HUES6 (cell line): Measurements from ENCODE around the gene PIGX.
"Not testable (repeated sequence)": the region's sequence is repeated elsewhere in the genome, so short reads cannot be mapped to it uniquely, and the experiment has no call there.

Source experiments
- H3K27ac ChIP-seq: 2 replicates; pipeline ENCODE4 v1.7.0; 2013; ENCODE audit warnings: low read depth, mild to moderate bottlenecking, low read length, inconsistent platforms
- H3K27me3 ChIP-seq: 2 replicates; pipeline ENCODE4 v1.6.1; 2013; ENCODE audit warnings: low read length; ENCODE audit not compliant: control insufficient read depth, insufficient read depth
- H3K36me3 ChIP-seq: 2 replicates; pipeline ENCODE4 v1.6.1; 2013; ENCODE audit warnings: low read length; ENCODE audit not compliant: control insufficient read depth, insufficient read depth
- H3K4me1 ChIP-seq: 2 replicates; pipeline ENCODE4 v1.6.1; 2013; ENCODE audit warnings: low read length; ENCODE audit not compliant: control insufficient read depth, insufficient read depth
- H3K4me3 ChIP-seq: 2 replicates; pipeline ENCODE4 v1.5.1; 2013; ENCODE audit warnings: low read depth, low read length
- H3K9ac ChIP-seq: one replicate; pipeline ENCODE4 v1.6.1; 2013; ENCODE audit warnings: mild to moderate bottlenecking, low read length
- H3K9me3 ChIP-seq: 2 replicates; pipeline ENCODE4 v1.6.1; 2013; ENCODE audit warnings: low read depth, low read length; ENCODE audit not compliant: control insufficient read depth, insufficient read depth

PIGX gene

DNA sequence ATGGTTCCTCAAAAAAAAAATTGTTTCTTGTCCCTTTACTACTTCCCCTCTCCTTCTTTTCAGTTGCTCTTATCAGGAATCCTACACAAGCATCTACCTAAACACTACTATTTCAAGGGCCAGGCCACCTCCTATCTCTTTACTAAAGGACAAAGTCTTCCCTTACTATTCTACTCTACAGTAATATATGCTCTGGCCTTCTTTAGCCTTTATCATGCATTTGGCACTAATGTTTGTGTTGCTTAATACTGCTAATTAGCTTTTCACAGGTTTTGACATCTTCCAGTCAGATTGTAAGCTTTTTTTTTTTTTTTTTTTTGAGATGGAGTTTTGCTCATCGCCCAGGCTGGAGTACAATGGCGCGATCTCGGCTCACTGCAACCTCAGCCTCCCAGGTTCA, 5.4 kb upstream of the PIGX start:
- H3K27me3 ChIP-seq = no peaks in the 10 kb centered on the region
- no peak overlapping the region for H3K9ac ChIP-seq
- H3K36me3 ChIP-seq = no peaks in the 10 kb centered on the region
- no peaks in the 10 kb centered on the region for H3K4me1 ChIP-seq
- no peak overlapping the region for H3K27ac ChIP-seq
- H3K4me3 ChIP-seq = no peak overlapping the region
- no peaks in the 10 kb centered on the region for H3K9me3 ChIP-seq

DNA sequence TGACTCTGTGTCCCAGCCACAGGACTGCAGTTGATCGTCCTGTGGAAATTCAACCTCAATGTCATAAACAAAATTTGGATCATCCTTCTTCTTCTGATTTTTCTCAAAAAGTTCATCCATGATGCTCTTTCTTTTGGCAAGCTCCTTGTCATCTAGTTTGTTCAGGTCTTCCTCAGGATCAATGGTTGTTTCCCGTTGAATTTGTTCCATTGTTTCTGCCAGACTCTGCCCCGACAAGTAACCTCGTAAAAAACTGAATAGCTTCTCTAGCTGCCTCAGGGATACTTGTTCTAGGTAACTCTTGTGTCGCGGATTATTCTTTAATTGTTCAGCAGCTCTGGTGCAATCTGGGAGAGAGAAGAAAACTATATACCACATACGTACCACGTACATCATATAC, 4.6 kb upstream of the PIGX start:
- H3K27ac ChIP-seq = no peak overlapping the region
- H3K4me3 ChIP-seq = no peak overlapping the region
- H3K9me3 ChIP-seq = no peaks in the 10 kb centered on the region
- H3K27me3 ChIP-seq = no peaks in the 10 kb centered on the region
- H3K9ac ChIP-seq = no peak overlapping the region
- no peaks in the 10 kb centered on the region for H3K36me3 ChIP-seq
- H3K4me1 ChIP-seq = no peaks in the 10 kb centered on the region

DNA sequence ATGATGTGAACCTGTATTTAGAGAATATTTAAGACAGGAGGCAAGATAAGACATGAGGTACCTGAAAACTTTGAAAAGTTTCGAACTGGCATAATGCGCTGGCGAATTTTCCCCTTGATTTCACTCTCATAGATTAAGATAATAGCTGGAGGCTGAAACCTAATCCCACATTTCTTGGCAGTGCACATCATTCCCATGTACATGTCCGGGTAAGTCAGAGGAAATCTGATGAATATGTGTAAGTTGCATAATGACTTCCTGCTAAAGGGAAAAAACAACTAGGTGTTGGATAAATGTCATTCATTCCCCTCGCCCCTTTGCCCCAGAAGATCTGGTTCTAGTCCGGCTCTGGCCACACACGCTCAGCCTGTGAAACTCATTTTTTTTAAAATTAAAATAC, 3.7 kb upstream of the PIGX start:
- H3K9me3 ChIP-seq = no peaks in the 10 kb centered on the region
- H3K9ac ChIP-seq = no peak overlapping the region
- no peak overlapping the region for H3K27ac ChIP-seq
- no peaks in the 10 kb centered on the region for H3K4me1 ChIP-seq
- no peaks in the 10 kb centered on the region for H3K27me3 ChIP-seq
- no peak overlapping the region for H3K4me3 ChIP-seq
- H3K36me3 ChIP-seq = no peaks in the 10 kb centered on the region

DNA sequence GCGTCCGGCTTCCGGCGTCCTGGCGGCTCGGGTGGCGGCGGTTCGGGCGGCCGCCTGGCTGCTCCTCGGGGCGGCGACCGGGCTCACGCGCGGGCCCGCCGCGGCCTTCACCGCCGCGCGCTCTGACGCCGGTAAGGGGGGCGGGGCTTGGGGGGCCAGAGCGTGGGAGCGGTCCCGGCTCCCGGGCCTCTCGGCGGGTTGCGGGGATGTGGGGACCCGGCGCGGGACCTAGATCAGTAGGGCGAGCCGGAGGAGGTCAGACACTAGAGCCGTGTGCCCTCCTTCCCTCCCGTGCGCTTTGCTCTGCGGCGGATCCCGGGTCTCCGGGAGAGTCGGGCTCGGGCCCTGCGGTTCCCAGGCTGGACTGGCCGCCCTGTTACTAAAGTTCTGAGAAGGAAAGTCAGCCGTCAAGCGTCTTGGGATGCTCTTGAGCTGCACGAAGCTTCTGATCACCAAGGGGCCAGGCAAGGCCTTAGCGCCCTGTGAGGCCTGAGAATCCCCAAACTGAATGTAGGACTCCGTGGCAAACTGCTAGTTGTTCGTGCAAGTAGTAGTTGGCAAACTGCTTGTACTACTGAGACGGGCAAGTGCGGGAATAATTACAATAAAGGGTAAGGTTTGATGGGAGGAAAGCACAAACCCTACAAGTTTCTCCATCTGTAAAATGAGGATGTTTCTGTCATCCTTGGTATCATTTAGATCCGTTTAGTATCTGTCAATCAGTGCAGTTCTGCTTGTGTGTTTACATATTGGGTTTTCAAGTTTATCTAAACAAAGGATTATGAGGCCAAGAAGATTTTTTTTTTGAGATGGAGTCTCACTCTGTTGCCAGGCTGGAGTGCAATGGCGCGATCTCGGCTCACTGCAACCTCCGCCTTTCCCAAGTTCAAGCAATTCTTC, 587 bp downstream of the PIGX start:
- H3K27me3 ChIP-seq = no peaks in the 10 kb centered on the region
- no peaks in the 10 kb centered on the region for H3K4me1 ChIP-seq
- H3K36me3 ChIP-seq = 0 out of 2 replicates have a peak, but pooled peaks cover 4% of the 10 kb centered on the region
- peak overlapping the region; percentile 63 for H3K9ac ChIP-seq
- no peaks in the 10 kb centered on the region for H3K9me3 ChIP-seq
- H3K4me3 ChIP-seq = peak overlapping the region; percentile 72
- no peak overlapping the region for H3K27ac ChIP-seq

DNA sequence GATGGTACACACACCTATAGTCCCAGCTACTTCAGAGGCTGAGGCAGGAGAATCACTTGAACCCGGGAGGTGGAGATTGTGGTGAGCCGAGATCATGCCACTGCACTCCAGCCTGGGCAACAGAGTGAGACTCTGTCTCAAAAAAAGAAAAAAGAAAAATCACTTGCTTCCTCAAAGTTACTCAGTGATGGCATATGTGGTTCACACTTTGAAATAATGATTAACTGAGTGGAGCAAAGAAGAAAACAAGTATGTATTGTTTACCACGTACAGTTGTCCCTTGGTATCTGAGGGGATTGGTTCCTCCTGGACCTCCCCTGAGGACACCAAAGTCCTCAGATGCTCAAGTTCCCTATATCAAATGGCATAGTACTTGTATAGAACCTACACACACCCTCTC, 5.0 kb downstream of the PIGX start:
- peaks cover 11% of the 10 kb centered on the region for H3K36me3 ChIP-seq
- H3K27ac ChIP-seq, H3K4me1 ChIP-seq, H3K9ac ChIP-seq, H3K4me3 ChIP-seq, H3K27me3 ChIP-seq, H3K9me3 ChIP-seq: not testable (repeated sequence)

DNA sequence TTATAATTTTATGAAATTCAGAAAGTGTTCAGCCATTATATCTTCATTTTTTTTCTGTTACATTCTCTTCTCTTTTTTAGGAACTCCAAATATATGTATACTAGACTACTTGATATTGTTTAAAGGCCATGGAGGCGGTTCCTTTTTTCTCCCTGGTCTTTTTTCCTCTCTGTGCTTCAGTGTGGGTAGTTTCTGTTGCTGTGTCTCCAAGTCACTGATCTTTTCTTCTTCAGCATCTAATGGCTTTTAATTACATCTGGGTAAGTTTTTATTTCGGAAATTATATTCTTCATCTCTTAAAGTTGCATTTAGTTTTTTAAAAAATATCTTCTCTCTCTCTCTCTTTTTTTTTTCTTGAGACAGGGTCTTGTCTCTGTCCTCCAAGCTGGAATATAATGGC, 8.9 kb downstream of the PIGX start:
- no peak overlapping the region for H3K27ac ChIP-seq
- no peak overlapping the region for H3K9ac ChIP-seq
- no peak overlapping the region for H3K4me3 ChIP-seq
- no peaks in the 10 kb centered on the region for H3K9me3 ChIP-seq
- H3K4me1 ChIP-seq = no peaks in the 10 kb centered on the region
- H3K27me3 ChIP-seq = no peaks in the 10 kb centered on the region
- peaks cover 22% of the 10 kb centered on the region for H3K36me3 ChIP-seq

DNA sequence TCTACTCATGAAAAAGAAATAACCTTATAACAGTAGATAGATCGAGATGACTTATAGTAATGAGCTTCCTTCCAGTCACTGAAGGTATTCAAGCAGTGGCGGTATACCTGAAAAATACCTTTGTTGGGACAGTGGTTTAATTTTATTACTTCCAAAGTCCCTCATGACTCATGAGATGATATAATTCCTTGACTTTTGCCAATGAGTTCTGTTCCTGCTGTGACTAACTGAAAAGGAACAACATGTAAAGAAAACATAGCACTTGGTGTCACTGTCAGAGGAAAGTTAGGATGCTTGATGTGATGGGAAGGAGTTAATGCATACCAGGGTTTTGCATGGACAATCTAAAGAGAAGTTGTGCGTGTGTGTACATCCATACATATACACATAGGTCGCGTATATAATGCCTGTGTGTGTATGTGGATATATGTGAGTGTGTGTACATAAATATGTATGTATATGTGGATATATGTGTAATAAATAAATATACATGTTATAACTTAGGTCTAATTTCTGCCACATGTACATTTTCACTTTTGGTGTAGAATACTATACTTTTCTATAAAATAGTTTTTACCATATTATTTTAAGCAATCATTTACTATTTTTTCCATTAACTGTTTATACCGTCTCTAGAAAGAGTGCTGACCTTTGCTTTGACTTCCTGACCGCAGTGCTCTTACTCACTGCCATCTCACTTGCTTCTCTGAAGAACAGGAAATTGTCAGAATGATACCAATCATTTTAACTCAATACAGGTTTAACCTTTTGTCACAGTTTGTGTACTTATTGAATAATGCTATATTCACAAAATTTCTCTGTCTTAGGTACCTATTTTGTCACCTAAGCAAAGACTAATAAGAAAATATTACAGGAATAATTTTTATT, 14.9 kb downstream of the PIGX start:
- no peak overlapping the region for H3K27ac ChIP-seq
- H3K36me3 ChIP-seq = peaks cover 26% of the 10 kb centered on the region
- H3K9me3 ChIP-seq = no peaks in the 10 kb centered on the region
- no peak overlapping the region for H3K4me3 ChIP-seq
- H3K9ac ChIP-seq = no peak overlapping the region
- H3K4me1 ChIP-seq = no peaks in the 10 kb centered on the region
- H3K27me3 ChIP-seq = no peaks in the 10 kb centered on the region

DNA sequence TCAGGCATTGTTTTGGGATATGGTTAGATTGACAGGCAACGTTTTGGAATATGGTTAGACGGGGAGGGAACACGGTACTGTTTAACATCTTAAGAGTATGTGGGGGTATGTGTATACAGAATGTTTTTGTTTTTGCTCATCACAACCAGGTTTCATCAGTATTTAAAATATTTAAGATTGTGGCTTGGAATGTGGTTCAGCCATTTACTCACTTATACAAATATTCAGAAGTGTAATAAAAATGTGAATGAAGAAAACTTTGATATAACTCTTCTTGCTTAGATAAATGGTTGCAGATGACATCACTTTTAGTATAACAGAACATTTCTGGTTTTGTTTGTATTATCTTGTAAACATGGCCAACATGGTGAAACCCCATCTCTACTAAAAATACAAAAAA, 23.6 kb downstream of the PIGX start:
- H3K27ac ChIP-seq = no peak overlapping the region
- H3K27me3 ChIP-seq = no peaks in the 10 kb centered on the region
- no peak overlapping the region for H3K9ac ChIP-seq
- peaks cover 5% of the 10 kb centered on the region; the same call in 1 of the 2 replicates for H3K36me3 ChIP-seq
- H3K9me3 ChIP-seq = no peaks in the 10 kb centered on the region
- H3K4me3 ChIP-seq = no peak overlapping the region
- H3K4me1 ChIP-seq = no peaks in the 10 kb centered on the region

DNA sequence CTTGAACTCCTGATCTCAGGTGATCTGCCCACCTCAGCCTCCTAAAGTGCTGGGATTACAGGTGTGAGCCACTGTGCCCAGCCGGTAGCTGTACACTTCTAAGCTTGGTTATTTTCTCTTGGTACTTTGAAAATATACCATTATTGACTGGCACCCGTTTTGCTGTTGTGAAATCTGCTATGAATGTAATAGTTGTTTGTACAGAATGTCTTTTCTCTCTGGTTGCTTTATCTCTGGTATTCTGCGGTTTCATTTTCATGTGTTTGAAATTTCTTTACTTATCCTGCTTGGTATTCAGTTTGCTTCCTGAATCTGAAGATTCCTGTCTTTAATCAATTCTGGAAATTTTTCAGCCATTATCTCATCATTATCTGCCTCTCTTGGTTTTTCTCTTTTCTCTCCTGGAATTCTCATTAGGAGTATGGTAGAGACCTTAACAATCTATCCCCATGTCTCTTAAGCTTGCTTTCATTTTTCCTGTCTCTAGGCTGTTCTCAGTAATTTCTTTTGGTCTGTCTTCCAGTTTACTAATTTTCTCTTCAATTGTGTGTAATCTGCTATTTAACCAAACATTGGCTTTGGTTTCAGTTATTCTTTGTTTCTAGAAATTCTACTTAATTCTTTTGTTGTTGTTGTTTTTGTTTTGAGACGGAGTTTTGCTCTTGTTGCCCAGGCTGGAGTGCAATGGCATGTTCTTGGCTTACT, 24.6 kb downstream of the PIGX start:
- Histone ChIP-seq H3K27me3 (no peaks in the 10 kb centered on the region), H3K27ac (no peak overlapping the region), H3K36me3 (0 out of 2 replicates have a peak, but pooled peaks cover 2% of the 10 kb centered on the region), H3K9ac (no peak overlapping the region), H3K4me1 (peaks cover 4% of the 10 kb centered on the region; the same call in 1 of the 2 replicates), H3K4me3 (no peak overlapping the region), H3K9me3 (no peaks in the 10 kb centered on the region)

DNA sequence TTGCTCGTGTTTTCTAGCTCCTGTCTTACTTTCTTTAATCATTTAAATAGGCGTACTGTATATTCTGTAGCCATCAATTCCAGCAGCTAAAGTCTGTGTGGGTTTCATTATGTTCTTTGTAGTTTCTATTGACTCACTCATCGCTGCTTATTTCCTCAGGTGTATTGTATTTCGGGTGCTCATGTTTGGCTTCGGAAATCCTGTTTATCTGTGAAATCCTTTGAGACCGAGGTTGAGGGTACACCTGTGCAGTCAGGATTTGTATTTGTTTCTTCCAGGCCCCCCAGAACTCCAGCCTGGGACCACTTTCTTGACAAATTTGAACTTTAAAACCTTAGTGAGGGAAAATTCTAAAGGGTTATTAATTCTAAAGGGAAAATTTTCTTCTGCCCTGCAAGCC, 25.5 kb downstream of the PIGX start:
- H3K9me3 ChIP-seq = no peaks in the 10 kb centered on the region

More for the DNA sequence above, 25.5 kb downstream of the PIGX start:
- Histone ChIP-seq H3K36me3 (0 out of 2 replicates have a peak, but pooled peaks cover 2% of the 10 kb centered on the region), H3K27ac (no peak overlapping the region), H3K4me3 (no peak overlapping the region), H3K27me3 (no peaks in the 10 kb centered on the region), H3K4me1 (peaks cover 4% of the 10 kb centered on the region; the same call in 1 of the 2 replicates), H3K9ac (no peak overlapping the region)
